ENCODE measurements around the gene SSTR3.

SSTR3 gene

DNA sequence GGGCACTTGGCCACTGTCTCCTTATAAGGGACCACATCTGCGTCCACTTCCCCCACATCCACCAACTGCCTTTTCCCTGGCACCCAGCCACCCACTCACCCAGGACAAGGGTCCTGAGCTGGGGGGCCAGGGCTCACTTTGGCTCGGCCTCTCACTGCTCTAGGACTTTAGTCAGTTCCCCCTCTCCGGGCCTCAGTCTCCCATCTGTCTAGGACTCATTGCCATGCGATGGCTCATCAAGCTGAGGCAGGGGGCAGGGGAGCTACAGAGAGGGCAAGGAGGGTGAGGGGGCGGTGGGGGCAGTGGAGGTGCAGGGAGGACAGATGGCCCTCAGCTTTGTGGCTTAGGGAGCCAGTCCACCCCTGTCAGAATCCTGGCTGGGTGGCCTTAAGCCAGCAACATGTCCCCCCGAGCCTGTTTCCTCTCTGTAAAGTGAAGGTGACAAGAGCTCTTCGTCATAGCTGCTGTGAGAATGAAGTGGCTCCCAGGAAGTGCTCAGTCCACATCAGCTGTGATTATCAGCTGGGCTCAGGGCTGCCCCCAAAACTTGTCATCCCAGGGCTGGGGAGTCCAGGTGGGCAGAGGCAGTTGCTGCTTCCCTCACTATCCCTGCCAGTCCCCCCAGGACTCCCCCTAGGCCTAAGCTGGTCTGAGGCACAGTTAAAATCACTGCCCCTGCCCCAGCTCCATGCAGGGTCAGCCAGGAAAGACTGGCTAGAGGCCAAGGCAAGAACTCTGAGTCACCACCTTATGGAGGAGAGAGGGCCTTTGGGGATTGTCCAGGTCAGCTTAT lies 16.9 kb upstream of the SSTR3 start:
- H3K9me3 ChIP-seq (ENCODE audit: low read length): no peaks in the 10 kb centered on the region
- H3K36me3 ChIP-seq (ENCODE audit: insufficient read depth, low read length): no peaks in the 10 kb centered on the region
- no peak overlapping the region for H3K4me3 ChIP-seq (ENCODE audit: low read length)
- H2AFZ ChIP-seq (ENCODE audit: low read depth, low read length): no peak overlapping the region
- H3K27me3 ChIP-seq (ENCODE audit: insufficient read depth, low read length): peaks cover 18% of the 10 kb centered on the region
- H3K4me1 ChIP-seq (ENCODE audit: insufficient read depth, low read length): no peaks in the 10 kb centered on the region

DNA sequence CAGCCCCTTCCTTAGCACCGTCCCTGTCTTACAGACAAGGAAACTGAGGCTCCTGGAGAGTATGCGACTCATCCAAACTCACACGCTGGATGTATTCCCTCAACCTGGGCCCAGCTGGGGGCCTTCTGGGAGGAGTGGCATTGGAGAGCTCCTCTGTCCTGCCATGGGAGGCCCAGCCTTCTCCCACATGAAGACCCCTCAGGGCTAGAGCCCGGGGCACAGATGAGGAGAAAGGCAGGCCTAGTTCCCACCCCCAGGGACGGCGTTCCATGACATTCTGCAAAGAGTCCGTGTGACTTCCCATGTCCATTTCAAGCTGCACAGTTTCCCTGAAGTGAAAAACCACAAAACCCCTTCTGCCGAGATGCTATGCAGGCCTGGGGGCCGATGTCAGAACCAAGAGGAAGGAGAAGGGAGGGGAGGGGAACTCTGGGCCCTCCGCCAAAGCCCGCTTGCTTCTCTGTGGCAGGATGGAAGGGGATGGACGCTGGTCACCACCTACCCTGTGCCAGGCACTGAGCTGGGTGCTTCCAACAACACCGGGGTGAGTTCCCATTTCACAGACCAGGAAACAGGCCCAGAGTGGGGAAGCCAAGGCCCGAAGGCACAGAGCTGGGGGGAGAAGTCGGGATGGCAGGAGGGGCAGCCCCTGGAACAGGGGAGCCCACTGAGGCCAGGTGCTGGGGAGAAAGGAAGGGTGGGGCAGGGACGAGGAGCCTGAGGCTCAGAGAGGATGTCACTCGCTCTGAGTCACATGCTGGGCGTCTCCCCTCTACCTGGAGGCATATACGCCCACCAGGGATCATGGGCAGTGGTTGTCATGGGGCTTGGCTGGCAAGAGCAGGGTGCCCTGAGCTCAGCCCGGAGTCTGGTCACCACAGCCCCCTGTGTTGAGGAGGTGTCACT lies 16.1 kb upstream of the SSTR3 start:
- Histone ChIP-seq H3K4me3 (ENCODE audit: low read length) (no peak overlapping the region), H3K9me3 (ENCODE audit: low read length) (no peaks in the 10 kb centered on the region), H3K36me3 (ENCODE audit: insufficient read depth, low read length) (no peaks in the 10 kb centered on the region), H3K27me3 (ENCODE audit: insufficient read depth, low read length) (peaks cover 11% of the 10 kb centered on the region), H2AFZ (ENCODE audit: low read depth, low read length) (no peak overlapping the region), H3K4me1 (ENCODE audit: insufficient read depth, low read length) (no peaks in the 10 kb centered on the region)

DNA sequence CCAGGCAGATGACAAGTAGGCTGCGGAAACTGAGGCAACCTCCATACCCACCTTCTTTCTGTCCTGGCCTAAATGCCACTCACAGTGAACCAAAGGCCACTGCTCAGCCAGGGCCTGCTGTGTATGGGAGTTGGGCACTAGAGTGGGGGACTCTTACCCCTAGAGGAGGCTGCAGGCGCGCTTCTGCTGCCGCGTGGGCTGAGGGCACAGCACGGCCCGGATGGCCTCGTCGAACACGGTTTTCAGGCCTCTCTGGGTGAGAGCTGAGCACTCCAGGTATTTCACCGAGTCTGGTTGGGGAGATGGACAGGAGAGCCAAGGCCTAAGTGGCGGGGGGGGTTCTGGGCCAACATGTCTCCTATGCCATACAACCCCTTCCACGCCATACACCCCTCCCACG lies 14.2 kb upstream of the SSTR3 start:
- H3K9me3 ChIP-seq (ENCODE audit: low read length): no peaks in the 10 kb centered on the region
- no peaks in the 10 kb centered on the region for H3K36me3 ChIP-seq (ENCODE audit: insufficient read depth, low read length)
- peaks cover 4% of the 10 kb centered on the region for H3K27me3 ChIP-seq (ENCODE audit: insufficient read depth, low read length)
- no peaks in the 10 kb centered on the region for H3K4me1 ChIP-seq (ENCODE audit: insufficient read depth, low read length)
- no peak overlapping the region for H3K4me3 ChIP-seq (ENCODE audit: low read length)
- H2AFZ ChIP-seq (ENCODE audit: low read depth, low read length): no peak overlapping the region

DNA sequence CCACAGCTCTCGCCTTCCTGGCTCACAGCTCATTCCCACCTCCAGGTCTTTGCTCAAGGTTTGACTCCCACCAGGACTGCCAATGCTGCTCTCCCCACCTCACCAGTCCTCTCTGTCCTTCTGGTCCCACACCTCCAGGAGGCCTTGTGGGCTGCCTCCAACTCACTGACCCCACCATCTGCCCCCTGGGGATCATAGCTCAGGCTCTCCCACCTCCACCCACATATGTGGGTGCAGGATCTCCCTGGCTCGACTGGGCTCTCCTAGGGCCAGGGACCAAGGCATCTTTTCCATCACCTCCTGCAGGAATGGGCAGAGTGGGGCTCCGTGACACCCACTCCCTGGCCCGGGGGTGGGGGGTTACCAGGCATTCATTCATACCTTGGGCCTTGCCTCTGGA lies 13.8 kb upstream of the SSTR3 start:
- no peaks in the 10 kb centered on the region for H3K4me1 ChIP-seq (ENCODE audit: insufficient read depth, low read length)
- H2AFZ ChIP-seq (ENCODE audit: low read depth, low read length): no peak overlapping the region
- H3K4me3 ChIP-seq (ENCODE audit: low read length): no peak overlapping the region
- peaks cover 4% of the 10 kb centered on the region for H3K27me3 ChIP-seq (ENCODE audit: insufficient read depth, low read length)
- H3K36me3 ChIP-seq (ENCODE audit: insufficient read depth, low read length): no peaks in the 10 kb centered on the region
- H3K9me3 ChIP-seq (ENCODE audit: low read length): peaks cover 2% of the 10 kb centered on the region

DNA sequence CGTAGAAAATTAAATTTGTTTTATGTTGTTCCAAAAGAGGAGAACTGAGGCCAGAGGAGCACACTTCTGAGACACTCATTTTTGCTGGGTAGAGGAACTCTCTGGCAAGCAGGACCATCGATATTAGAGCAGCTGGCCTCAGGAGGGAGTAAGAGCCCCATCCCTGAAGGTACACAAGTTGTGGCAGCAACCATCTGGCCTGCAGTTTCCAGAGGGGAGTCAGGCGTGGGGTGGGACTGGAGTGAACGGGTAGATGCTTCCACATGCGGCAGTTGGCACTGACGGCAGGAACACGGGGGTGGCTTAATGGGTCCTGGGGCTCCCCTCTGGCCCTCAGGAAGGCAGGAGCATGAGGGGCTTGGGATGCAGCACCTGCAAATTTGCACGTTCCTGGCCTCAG lies 13.2 kb upstream of the SSTR3 start:
- no peak overlapping the region for H3K4me3 ChIP-seq (ENCODE audit: low read length)
- no peaks in the 10 kb centered on the region for H3K36me3 ChIP-seq (ENCODE audit: insufficient read depth, low read length)
- no peak overlapping the region for H2AFZ ChIP-seq (ENCODE audit: low read depth, low read length)
- H3K27me3 ChIP-seq (ENCODE audit: insufficient read depth, low read length): peaks cover 4% of the 10 kb centered on the region
- peaks cover 6% of the 10 kb centered on the region for H3K9me3 ChIP-seq (ENCODE audit: low read length)
- no peaks in the 10 kb centered on the region for H3K4me1 ChIP-seq (ENCODE audit: insufficient read depth, low read length)

DNA sequence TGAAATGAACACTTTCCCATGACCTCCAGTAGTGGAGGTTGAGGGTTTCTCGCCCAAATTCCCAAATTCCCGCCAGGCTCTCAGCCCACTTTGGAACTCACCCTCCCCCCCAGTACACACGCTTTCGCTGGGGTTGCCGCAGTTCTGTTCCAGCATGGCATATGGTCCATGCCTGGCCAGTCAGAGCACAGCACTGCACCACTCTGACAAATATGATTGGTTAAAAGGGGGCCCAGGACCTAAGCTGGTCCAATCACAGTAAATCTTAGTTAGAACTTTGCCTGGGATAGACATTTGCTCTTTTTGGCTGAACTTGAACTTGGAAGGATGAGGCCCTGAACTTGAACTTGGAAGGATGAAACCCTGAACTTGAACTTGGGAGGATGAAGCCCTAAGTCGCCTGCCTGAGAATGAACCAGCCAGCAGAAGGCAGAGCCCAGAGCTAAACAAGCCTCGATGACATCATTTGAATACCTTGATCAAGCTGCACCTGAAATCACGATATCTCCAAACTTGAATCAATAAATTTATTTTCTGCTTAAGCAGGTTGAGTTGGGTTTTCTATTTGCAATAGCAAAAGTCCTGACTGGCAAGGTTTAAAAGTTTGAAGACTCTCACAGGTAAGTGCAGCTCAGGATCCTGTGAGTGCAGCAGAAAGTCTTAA lies 12.6 kb upstream of the SSTR3 start:
- H2AFZ ChIP-seq (ENCODE audit: low read depth, low read length): no peak overlapping the region
- H3K9me3 ChIP-seq (ENCODE audit: low read length): peaks cover 6% of the 10 kb centered on the region
- H3K36me3 ChIP-seq (ENCODE audit: insufficient read depth, low read length): no peaks in the 10 kb centered on the region
- no peak overlapping the region for H3K4me3 ChIP-seq (ENCODE audit: low read length)
- peaks cover 4% of the 10 kb centered on the region for H3K27me3 ChIP-seq (ENCODE audit: insufficient read depth, low read length)
- no peaks in the 10 kb centered on the region for H3K4me1 ChIP-seq (ENCODE audit: insufficient read depth, low read length)

DNA sequence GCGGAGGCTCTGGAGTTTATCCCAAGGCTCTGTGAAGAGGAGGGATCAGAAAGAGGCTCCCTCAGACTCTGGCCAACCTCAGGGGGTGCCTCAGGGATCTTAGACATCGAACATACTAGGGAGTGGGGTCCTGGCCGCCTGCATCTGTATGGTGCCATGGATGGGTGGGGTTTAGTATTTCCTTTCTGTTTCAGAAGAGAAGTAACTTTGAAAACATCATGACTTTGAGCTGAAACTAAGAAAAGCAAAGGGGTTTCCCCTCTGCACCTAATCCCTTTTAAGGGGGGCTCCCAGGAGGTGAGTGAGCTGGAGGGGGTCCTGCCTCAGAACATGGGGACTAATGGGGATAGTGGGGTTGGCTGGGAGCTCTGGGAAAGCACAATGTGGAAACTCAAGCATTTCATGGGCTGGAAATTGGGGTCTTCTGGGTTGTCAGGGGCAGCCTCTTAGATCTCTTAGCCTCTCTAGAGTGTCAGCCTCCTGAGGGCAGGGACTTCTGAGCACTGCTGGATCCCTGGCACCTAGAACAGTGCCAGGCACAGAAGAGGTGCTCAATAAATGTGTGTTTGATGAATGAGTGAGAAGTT lies 11.8 kb upstream of the SSTR3 start:
- Histone ChIP-seq H3K27me3 (ENCODE audit: insufficient read depth, low read length) (peaks cover 4% of the 10 kb centered on the region), H3K36me3 (ENCODE audit: insufficient read depth, low read length) (no peaks in the 10 kb centered on the region), H3K4me3 (ENCODE audit: low read length) (no peak overlapping the region), H3K4me1 (ENCODE audit: insufficient read depth, low read length) (no peaks in the 10 kb centered on the region), H2AFZ (ENCODE audit: low read depth, low read length) (no peak overlapping the region), H3K9me3 (ENCODE audit: low read length) (peaks cover 6% of the 10 kb centered on the region)

DNA sequence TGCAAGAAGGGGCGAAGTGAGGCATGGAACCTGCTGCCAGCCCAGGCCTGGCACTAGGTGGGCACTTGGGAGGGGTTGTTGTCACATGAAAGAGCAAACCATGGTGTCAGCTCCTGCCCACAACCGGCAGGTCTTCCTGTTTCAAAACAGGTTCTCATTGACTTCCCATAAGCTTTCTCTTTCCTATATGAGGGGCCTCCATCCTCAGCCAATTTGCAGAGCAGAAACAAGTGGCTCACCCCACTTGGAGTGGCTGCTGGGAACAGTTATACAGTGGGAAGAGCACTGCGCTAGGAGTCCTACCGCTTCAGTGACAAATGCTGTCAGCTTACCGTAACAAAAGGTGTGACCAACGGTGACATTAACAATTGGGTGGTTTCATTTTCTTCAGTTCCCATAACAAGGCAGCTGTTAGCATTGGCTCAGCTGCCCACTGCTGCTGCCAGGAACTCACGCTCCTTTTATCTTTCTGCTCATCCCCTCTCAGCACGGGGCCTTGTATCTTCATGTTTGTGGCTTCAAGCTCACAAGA lies 10.2 kb upstream of the SSTR3 start:
- no peak overlapping the region for H3K4me3 ChIP-seq (ENCODE audit: low read length)
- no peaks in the 10 kb centered on the region for H3K36me3 ChIP-seq (ENCODE audit: insufficient read depth, low read length)
- H3K4me1 ChIP-seq (ENCODE audit: insufficient read depth, low read length): no peaks in the 10 kb centered on the region
- H3K9me3 ChIP-seq (ENCODE audit: low read length): peaks cover 6% of the 10 kb centered on the region
- H3K27me3 ChIP-seq (ENCODE audit: insufficient read depth, low read length): no peaks in the 10 kb centered on the region
- H2AFZ ChIP-seq (ENCODE audit: low read depth, low read length): no peak overlapping the region

DNA sequence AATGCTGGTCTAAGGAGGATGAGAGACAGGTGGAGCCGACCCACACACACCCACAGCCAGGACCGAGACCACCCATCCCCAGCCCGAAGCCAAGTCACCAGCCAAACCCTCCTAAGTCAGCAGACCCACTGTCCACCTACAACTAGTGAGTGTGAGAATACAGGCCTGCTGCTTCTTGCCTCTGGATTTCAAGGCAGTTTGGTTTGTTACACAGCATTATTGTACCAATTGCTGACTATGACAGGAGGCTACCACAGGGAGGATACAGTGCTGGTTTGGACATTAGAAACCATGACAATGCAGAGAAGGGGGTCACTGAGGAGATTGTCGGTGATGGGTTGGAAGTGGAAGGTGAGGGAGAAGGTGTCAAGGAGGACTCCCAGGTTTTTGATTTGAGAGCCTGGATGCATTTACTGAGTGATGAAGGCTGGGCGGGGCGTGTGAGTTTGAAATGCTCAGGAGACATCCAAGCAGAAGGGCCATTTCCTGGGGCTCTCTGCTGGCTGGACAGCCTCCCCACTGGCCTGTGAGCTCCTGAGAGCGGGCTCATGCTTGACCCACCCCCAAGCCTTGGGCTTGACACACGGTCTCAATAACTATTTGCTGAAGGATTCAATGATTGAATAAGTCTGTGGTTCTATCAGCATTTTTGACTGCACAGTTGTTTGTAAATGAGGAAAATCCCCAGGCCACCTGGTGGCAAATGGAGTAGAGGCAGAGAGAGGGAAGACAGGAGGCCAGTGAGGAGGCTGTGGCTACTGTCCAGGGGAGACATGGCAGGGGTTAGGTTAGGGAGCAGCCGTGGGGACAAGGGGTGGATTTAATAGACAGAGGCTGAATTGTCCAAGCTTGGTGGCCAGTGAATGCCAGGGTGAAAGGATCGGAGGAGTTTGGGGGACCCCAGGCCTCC lies 9.4 kb upstream of the SSTR3 start:
- Histone ChIP-seq H3K36me3 (ENCODE audit: insufficient read depth, low read length) (no peaks in the 10 kb centered on the region), H3K27me3 (ENCODE audit: insufficient read depth, low read length) (no peaks in the 10 kb centered on the region), H3K4me1 (ENCODE audit: insufficient read depth, low read length) (no peaks in the 10 kb centered on the region), H3K4me3 (ENCODE audit: low read length) (no peak overlapping the region), H2AFZ (ENCODE audit: low read depth, low read length) (no peak overlapping the region), H3K9me3 (ENCODE audit: low read length) (peaks cover 6% of the 10 kb centered on the region)

DNA sequence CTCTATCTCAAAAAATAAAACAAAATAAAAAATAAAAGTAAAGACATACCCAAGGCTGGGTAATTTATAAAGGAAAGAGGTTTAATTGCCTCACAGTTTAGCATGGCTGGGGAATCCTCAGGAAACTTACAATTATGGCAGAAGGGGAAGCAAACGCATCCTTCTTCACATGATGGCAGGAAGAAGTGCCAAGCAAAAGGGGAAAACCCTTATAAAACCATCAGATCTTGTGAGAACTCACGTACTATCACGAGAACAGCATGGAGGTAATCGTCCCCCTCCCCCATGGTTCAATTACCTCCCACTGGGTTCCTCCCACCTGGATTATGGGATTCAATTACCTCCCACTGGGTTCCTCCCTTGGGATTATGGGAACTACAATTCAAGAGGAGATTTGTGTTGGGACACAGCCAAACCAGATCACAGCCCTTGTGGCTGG lies 8.3 kb upstream of the SSTR3 start:
- Histone ChIP-seq H3K27me3 (ENCODE audit: insufficient read depth, low read length) (peaks cover 5% of the 10 kb centered on the region), H3K9me3 (ENCODE audit: low read length) (peaks cover 6% of the 10 kb centered on the region), H2AFZ (ENCODE audit: low read depth, low read length) (no peak overlapping the region), H3K4me1 (ENCODE audit: insufficient read depth, low read length) (no peaks in the 10 kb centered on the region), H3K36me3 (ENCODE audit: insufficient read depth, low read length) (no peaks in the 10 kb centered on the region), H3K4me3 (ENCODE audit: low read length) (no peak overlapping the region)

DNA sequence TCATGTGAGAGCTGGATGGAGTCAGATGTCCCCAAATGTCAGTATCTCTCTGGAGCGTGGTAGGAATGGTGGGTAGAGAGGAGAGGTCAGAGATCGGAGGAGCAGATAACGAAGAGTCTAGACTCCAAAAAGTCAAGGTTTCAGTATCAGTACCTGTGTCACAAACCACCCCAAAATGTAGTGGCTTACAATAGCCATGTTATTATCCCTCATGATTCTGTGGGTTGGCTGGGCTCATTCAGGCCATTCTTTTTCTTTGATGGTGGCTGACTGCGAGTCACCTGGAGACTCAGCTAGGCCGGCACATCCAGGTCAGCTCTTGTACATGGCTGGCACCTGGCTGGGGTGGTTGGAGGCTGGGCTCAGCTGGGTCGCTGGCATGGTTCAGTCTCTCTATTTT lies 7.3 kb upstream of the SSTR3 start:
- Histone ChIP-seq H3K27me3 (ENCODE audit: insufficient read depth, low read length) (peaks cover 5% of the 10 kb centered on the region), H2AFZ (ENCODE audit: low read depth, low read length) (no peak overlapping the region), H3K36me3 (ENCODE audit: insufficient read depth, low read length) (no peaks in the 10 kb centered on the region), H3K4me3 (ENCODE audit: low read length) (no peak overlapping the region), H3K4me1 (ENCODE audit: insufficient read depth, low read length) (no peaks in the 10 kb centered on the region), H3K9me3 (ENCODE audit: low read length) (peaks cover 6% of the 10 kb centered on the region)
